Measurements from ENCODE around the gene SCPEP1.

Gene SCPEP1

GRCh38 chr17:57044976-57045867 lies 67.3 kb downstream of the SCPEP1 start:
- no peak for DNase-seq

- DNase-seq: no peak
Observed at GRCh38 chr17:57045868-57046704, 68.2 kb downstream of the SCPEP1 start.

- no peak for DNase-seq
Observed at GRCh38 chr17:57046749-57047148, 68.8 kb downstream of the SCPEP1 start.

GRCh38 chr17:57048096-57048495 lies 70.2 kb downstream of the SCPEP1 start:
- DNase-seq: no peak

GRCh38 chr17:57050306-57050705 lies 72.4 kb downstream of the SCPEP1 start:
- no peak for DNase-seq

- DNase-seq: no peak
Observed at GRCh38 chr17:57051886-57052361, 74.0 kb downstream of the SCPEP1 start.
